OCI-LY7 (cell line): ENCODE data around the gene MVB12B. TPM values are rescaled to one million over a fixed set of nuclear protein-coding genes. Genes with fewer than 3 reads are reported as not detected.

ENCODE experiments used
- BruUV-seq: library from RNA; stranded (reverse); fragments of 400-500 nt; replicated peaks from 2 replicates; lab custom pipeline; 2021; lab: Mats Ljungman, UMichigan
- CTCF ChIA-PET: fragments of 300-600 bp; sonication (Branson Sonifier 250); formaldehyde crosslinking; loops from one replicate; lab custom pipeline; 2022; ENCODE audit warnings: antibody characterized with exemption; ENCODE audit not compliant: unreplicated experiment; lab: Charles Lee
- POLR2A ChIA-PET: fragments of 300-600 bp; sonication (Branson Sonifier 250); formaldehyde crosslinking; loops from one replicate; lab custom pipeline; 2022; ENCODE audit warnings: antibody characterized with exemption; lab: Charles Lee
- DNase-seq: peaks from one replicate; pipeline ENCODE4 v3.0.0-alpha.2; 2015; ENCODE audit warnings: low spot score
- H2AFZ ChIP-seq: fragments of 200-600 bp; sonication (generic), shearing (Covaris generic); 2 replicates; pipeline ENCODE4 v1.6.1; 2014; ENCODE audit warnings: mild to moderate bottlenecking, antibody characterized with exemption, low read length, moderate library complexity
- H3K27ac ChIP-seq: fragments of 200-600 bp; sonication (generic); 2 replicates; pipeline ENCODE4 v1.5.1; 2014; ENCODE audit warnings: mixed run types, low read depth, mild to moderate bottlenecking, moderate library complexity, low read length, inconsistent platforms; ENCODE audit not compliant: poor library complexity, severe bottlenecking
- H3K36me3 ChIP-seq: fragments of 200-600 bp; sonication (generic); 2 replicates; pipeline ENCODE4 v1.6.1; 2014; ENCODE audit warnings: mild to moderate bottlenecking, antibody characterized with exemption, low read length, moderate library complexity, mixed read lengths; ENCODE audit not compliant: insufficient read depth
- H3K4me1 ChIP-seq: fragments of 200-600 bp; sonication (generic); 2 replicates; pipeline ENCODE4 v1.5.1; 2014; ENCODE audit warnings: mild to moderate bottlenecking, low read length; ENCODE audit not compliant: insufficient read depth, poor library complexity, severe bottlenecking
- H3K4me2 ChIP-seq: fragments of 200-600 bp; sonication (generic); 2 replicates; pipeline ENCODE4 v1.6.1; 2014; ENCODE audit warnings: mild to moderate bottlenecking, low read length
- H3K4me3 ChIP-seq: fragments of 200-600 bp; sonication (generic); 2 replicates; pipeline ENCODE4 v1.5.1; 2014; ENCODE audit warnings: mild to moderate bottlenecking, low read depth, low read length; ENCODE audit not compliant: poor library complexity, severe bottlenecking
- H3K79me2 ChIP-seq: fragments of 200-600 bp; sonication (generic); 2 replicates; pipeline ENCODE4 v1.6.1; 2016; ENCODE audit warnings: low read depth, mild to moderate bottlenecking, low read length, moderate library complexity, mixed read lengths; ENCODE audit not compliant: insufficient read depth
- H3K9me2 ChIP-seq: fragments of 200-600 bp; sonication (generic); 2 replicates; pipeline ENCODE4 v1.6.1; 2016; ENCODE audit warnings: mild to moderate bottlenecking, low read length, mixed read lengths; ENCODE audit not compliant: insufficient read depth
- H3K9me3 ChIP-seq: fragments of 200-600 bp; sonication (generic); 2 replicates; pipeline ENCODE4 v1.6.1; 2014; ENCODE audit warnings: mild to moderate bottlenecking, mixed run types, low read length, mixed read lengths
- H4K20me1 ChIP-seq: fragments of 200-600 bp; sonication (generic); 2 replicates; pipeline ENCODE4 v1.6.1; 2014; ENCODE audit warnings: mild to moderate bottlenecking, antibody characterized with exemption, low read length, moderate library complexity, mixed read lengths; ENCODE audit not compliant: insufficient read depth
- EZH2phosphoT487 ChIP-seq: fragments of 200-600 bp; sonication (generic); IDR thresholded peaks from 2 replicates; pipeline ENCODE4 v1.6.1; 2018; ENCODE audit warnings: low read depth, borderline replicate concordance, mild to moderate bottlenecking, mixed run types, antibody characterized with exemption, low read length, moderate library complexity, mixed read lengths
- intact Hi-C: fragments of 100-400 bp; cut with micrococcal nuclease; formaldehyde crosslinking; loops from one replicate; pipeline ENCODE4 v1.10.0; 2022; ENCODE audit not compliant: unreplicated experiment
- total RNA-seq, 2 experiments: library from RNA; depleted of rRNA in 1 of 2; stranded (reverse); fragments of >200 nt in 1 of 2; shearing (Covaris generic) in 1 of 2; gene quantifications; 2 replicates each; pipeline ENCODE4 v1.2.3, GENCODE V29; 2014 to 2022
- TF ChIP-seq, protein P1 (sequence below): fragments of 200-600 bp; sonication (generic); conservative IDR thresholded peaks from 2 replicates; pipeline ENCODE4 v1.5.1; 2014; ENCODE audit warnings: mild to moderate bottlenecking, antibody characterized with exemption, low read length, moderate library complexity, mixed read lengths

Gene MVB12B
- total RNA-seq, 2 experiments from 2014 or later = 1.3 TPM; not detected in 1

DNA sequence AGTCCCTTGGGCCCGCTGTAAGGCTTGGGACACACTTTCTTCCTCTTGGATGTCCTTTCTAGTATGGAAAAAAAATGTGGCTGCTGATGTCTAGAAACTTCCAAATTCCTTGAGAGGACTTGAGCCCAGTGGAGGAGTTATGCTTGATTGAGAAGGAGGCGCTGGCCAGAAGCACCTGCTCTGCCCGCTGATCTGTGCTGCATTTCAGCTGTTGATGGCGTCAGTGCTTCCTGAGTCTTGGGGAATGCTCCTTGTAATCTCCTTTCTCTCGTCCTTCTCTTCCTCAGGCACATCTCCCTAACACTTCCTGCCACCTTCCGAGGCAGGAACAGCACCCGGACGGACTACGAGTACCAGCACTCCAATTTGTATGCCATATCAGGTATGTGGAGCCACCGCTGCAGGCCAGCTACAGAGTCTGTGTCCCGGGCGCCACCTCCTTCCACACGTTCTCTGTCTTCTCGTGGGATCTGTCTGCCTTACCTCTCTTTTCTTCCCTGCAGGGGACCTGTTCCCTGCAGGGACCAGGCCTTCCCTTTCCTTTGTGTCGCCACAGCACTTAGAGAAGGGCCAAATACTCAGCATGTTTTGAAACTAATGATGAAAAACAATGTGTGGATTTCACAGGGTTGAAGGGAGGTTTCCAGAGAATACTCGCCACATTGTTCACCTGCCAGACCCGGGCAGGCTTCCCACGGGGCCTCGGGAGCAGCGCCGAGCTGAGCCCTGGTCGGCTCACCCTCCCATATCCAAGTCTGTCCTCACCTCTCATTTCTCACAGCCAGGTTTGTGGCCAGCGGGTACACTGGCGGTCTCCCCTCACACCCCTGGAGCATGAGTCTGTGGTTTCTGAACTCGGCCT lies 95.2 kb downstream of the MVB12B start:
- DNase-seq = no peak
- Histone ChIP-seq H3K79me2 (no peaks in the 10 kb centered on the region), H3K9me2 (no peaks in the 10 kb centered on the region), H3K4me3 (no peak overlapping the region), H3K4me2 (no peak overlapping the region), H2AFZ (no peak overlapping the region), H3K9me3 (no peaks in the 10 kb centered on the region), H3K36me3 (no peaks in the 10 kb centered on the region), H4K20me1 (no peaks in the 10 kb centered on the region), H3K4me1 (no peaks in the 10 kb centered on the region), H3K27ac (no peak overlapping the region)
- no TSS peak for BruUV-seq
- intact Hi-C loops = no loop called here
- CTCF ChIA-PET = no interaction called here
- POLR2A ChIA-PET = no interaction called here
- no peak for TF ChIP-seq EZH2phosphoT487
- TF ChIP-seq, protein P1, sequence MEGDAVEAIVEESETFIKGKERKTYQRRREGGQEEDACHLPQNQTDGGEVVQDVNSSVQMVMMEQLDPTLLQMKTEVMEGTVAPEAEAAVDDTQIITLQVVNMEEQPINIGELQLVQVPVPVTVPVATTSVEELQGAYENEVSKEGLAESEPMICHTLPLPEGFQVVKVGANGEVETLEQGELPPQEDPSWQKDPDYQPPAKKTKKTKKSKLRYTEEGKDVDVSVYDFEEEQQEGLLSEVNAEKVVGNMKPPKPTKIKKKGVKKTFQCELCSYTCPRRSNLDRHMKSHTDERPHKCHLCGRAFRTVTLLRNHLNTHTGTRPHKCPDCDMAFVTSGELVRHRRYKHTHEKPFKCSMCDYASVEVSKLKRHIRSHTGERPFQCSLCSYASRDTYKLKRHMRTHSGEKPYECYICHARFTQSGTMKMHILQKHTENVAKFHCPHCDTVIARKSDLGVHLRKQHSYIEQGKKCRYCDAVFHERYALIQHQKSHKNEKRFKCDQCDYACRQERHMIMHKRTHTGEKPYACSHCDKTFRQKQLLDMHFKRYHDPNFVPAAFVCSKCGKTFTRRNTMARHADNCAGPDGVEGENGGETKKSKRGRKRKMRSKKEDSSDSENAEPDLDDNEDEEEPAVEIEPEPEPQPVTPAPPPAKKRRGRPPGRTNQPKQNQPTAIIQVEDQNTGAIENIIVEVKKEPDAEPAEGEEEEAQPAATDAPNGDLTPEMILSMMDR = no peak

DNA sequence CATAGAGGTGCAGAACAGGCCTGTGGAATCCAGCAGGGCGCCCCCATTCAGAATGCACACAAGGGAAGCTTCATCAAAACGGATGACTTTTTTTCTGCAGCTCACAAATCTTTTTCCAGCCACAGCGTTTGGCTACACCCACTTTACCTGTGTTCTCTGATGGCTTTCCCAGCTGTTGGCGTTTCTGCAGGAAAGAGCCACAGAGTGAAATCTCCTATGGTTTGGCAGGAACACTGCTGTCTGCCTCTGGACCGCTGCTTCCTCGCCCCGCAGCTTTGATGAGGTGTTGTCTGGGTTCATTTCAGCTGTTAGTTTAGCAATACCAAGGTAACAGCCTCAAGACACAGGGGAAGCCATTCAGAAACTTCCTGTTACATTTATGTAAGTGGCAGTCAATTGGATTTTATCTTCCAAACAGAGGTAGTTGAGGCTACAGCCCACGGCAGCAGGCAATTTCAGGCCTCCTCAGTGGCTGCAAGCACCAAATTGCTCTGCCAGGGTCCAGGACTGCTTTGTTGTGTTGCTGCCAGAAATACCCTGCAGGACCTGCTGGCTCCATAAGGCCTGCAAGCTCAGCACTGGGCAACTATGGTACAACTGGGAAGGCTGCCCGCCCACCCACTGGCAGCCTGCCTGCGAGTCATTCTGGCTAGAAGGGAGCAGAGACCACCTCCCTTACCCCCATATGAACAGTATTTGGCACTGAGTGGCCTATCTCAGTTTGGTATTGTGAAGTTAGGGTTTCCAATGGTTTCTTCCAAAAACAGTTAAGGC lies 96.7 kb downstream of the MVB12B start:
- Histone ChIP-seq H3K9me3 (no peaks in the 10 kb centered on the region), H3K27ac (no peak overlapping the region), H4K20me1 (no peaks in the 10 kb centered on the region), H3K4me3 (no peak overlapping the region), H3K4me1 (no peaks in the 10 kb centered on the region), H3K4me2 (no peak overlapping the region), H3K9me2 (no peaks in the 10 kb centered on the region), H3K79me2 (no peaks in the 10 kb centered on the region), H2AFZ (no peak overlapping the region), H3K36me3 (no peaks in the 10 kb centered on the region)
- POLR2A ChIA-PET = no interaction called here
- DNase-seq = no peak
- CTCF ChIA-PET = no interaction called here
- no peak for TF ChIP-seq EZH2phosphoT487
- TF ChIP-seq, protein P1 = no peak
- no TSS peak for BruUV-seq
- intact Hi-C loops = no loop called here

DNA sequence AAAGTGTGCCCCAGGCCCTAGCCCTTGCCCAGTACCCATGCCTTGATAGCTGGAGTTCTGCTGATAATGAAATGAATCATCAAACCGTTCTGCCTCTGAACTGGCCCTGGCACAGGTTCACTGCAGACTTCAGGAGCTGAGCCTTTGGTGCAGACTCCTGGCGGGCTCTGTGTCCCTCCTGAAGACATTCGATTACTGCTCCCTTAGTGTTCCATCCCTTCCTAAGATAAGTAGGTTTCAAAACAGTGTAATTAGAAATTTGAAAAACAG lies 97.2 kb downstream of the MVB12B start:
- intact Hi-C loops = no loop called here
- no peaks in the 10 kb centered on the region for H4K20me1 ChIP-seq
- H2AFZ ChIP-seq = no peak overlapping the region
- H3K9me3 ChIP-seq = no peaks in the 10 kb centered on the region
- no peak for DNase-seq
- CTCF ChIA-PET = no interaction called here
- no TSS peak for BruUV-seq
- TF ChIP-seq, protein P1 = no peak
- no peak for TF ChIP-seq EZH2phosphoT487
- H3K79me2 ChIP-seq = no peaks in the 10 kb centered on the region
- no peak overlapping the region for H3K4me2 ChIP-seq
- no peaks in the 10 kb centered on the region for H3K9me2 ChIP-seq
- H3K4me3 ChIP-seq = no peak overlapping the region
- H3K4me1 ChIP-seq = no peaks in the 10 kb centered on the region
- H3K27ac ChIP-seq = no peak overlapping the region
- POLR2A ChIA-PET = no interaction called here
- H3K36me3 ChIP-seq = no peaks in the 10 kb centered on the region
